ENCODE data around the gene MPP3. TPM values are rescaled to one million over a fixed set of nuclear protein-coding genes. Genes with fewer than 3 reads are reported as not detected.

The MPP3 gene
- total RNA-seq, 1 experiment from 2014 or later: 19.5 TPM

GRCh38 chr17:43791589-43791988 lies 41.4 kb downstream of the MPP3 start:
- Histone ChIP-seq H3K9ac (ENCODE audit: low read length) (peak overlapping the region; percentile 23; the same call in 1 of the 2 replicates), H3K4me1 (ENCODE audit: control insufficient read depth in 1 of 2, insufficient read depth in 2 of 2, low read length in 2 of 2) (peaks cover 10 to 12% of the 10 kb centered on the region in 2 experiments), H3K79me2 (ENCODE audit: insufficient read depth, low read length) (no peaks in the 10 kb centered on the region), H2AFZ (ENCODE audit: low read depth, low read length, poor library complexity, severe bottlenecking) (peak overlapping the region; percentile 82), H3K4me2 (ENCODE audit: low read length) (peak overlapping the region; percentile 65), H3K27me3 (ENCODE audit: insufficient read depth, low read length) (no peaks in the 10 kb centered on the region), H3K36me3 (ENCODE audit: control insufficient read depth in 1 of 2, insufficient read depth in 2 of 2, low read length in 2 of 2) (no peaks in the 10 kb centered on the region), H4K20me1 (ENCODE audit: insufficient read depth) (no peaks in the 10 kb centered on the region), H3K9me2 (ENCODE audit: insufficient read depth) (no peaks in the 10 kb centered on the region), H3K9me3 (ENCODE audit: control insufficient read depth in 1 of 2, insufficient read depth in 1 of 2, low read depth in 1 of 2, low read length in 2 of 2) (no peaks in the 10 kb centered on the region), H3K4me3 (replicated peaks in 1 of 2; ENCODE audit: low read depth in 1 of 2, low read length in 2 of 2) (peak overlapping the region; percentile 9 to 35; a peak in 3 of 4 replicates), H3K27ac (ENCODE audit: low read depth, low read length) (peak overlapping the region; percentile 27; the same call in 1 of the 2 replicates)
- ATAC-seq (peak; percentile 95), DNase-seq (ENCODE audit: low read depth, low spot score) (peak; percentile 82)
- CTCF ChIA-PET: interaction anchor here (3.1 kb wide), 1 partner anchor 49 kb away, joined by 9 read pairs; no protein-coding TSS in a partner anchor
- POLR2A ChIA-PET: no interaction called here
- intact Hi-C loops (cut with micrococcal nuclease): no loop called here
- RAD21 ChIA-PET (ENCODE audit: low non-redundant PET in 1 of 2, low total read pairs in 2 of 2, uncharacterized antibody in 2 of 2, unreplicated experiment in 2 of 2): no interaction called here
- no TSS peak for BruUV-seq (replicated peaks)
- TF ChIP-seq CBX3 (IDR thresholded peaks at IDR 0.05; ENCODE audit: low read depth) (peak; percentile 83), ATF3 (IDR thresholded peaks at IDR 0.05) (no peak), RAD21 (IDR thresholded peaks at IDR 0.05; ENCODE audit: low read depth) (no peak), EZH2 (IDR thresholded peaks at IDR 0.05) (no peak), EZH2phosphoT487 (IDR thresholded peaks at IDR 0.05; ENCODE audit: borderline replicate concordance) (no peak), CTCF (IDR thresholded peaks at IDR 0.05 in 2 of 3, conservative IDR thresholded peaks at IDR 0.05 in 1 of 3; ENCODE audit: borderline replicate concordance in 1 of 3, insufficient read depth in 1 of 3, low read depth in 2 of 3, low read length in 2 of 3) (no peak), SRF (IDR thresholded peaks at IDR 0.05; ENCODE audit: low read depth) (peak; percentile 97), ZNF274 (IDR thresholded peaks at IDR 0.05; ENCODE audit: low read depth, low read length) (no peak), ZBTB33 (IDR thresholded peaks at IDR 0.05; ENCODE audit: extremely low read depth, insufficient replicate concordance, low read length) (peak; percentile 33), CEBPB (IDR thresholded peaks at IDR 0.05; ENCODE audit: low read depth) (no peak), SP1 (IDR thresholded peaks at IDR 0.05; ENCODE audit: low read depth) (peak; percentile 91), POLR2AphosphoS5 (IDR thresholded peaks at IDR 0.05; ENCODE audit: low read depth, low read length) (peak; percentile 62; the same call in 1 of the 2 replicates), JUND (IDR thresholded peaks at IDR 0.05) (no peak), FOSL1 (IDR thresholded peaks at IDR 0.05; ENCODE audit: low read depth) (peak; percentile 18; the same call in 1 of the 2 replicates), POLR2A (IDR thresholded peaks at IDR 0.05; ENCODE audit: borderline replicate concordance, extremely low read depth, insufficient read depth, insufficient read length) (no peak), MAX (IDR thresholded peaks at IDR 0.05) (peak; percentile 80), ZFX (IDR thresholded peaks at IDR 0.05) (no peak), ELF1 (IDR thresholded peaks at IDR 0.05; ENCODE audit: borderline replicate concordance, low read depth) (peak; percentile 23; the same call in 1 of the 2 replicates), TCF7L2 (IDR thresholded peaks at IDR 0.05; ENCODE audit: borderline replicate concordance, extremely low read depth, insufficient read depth, insufficient read length) (no peak), YY1 (IDR thresholded peaks at IDR 0.05; ENCODE audit: extremely low read depth, insufficient replicate concordance, low read depth, low read length) (peak; percentile 84), REST (IDR thresholded peaks at IDR 0.05; ENCODE audit: low read depth) (no peak)
